ENCODE measurements around the gene KLHL11.

Gene KLHL11

GRCh38 chr17:41871789-41872188 is 6.6 kb upstream of the KLHL11 start:
- no peak overlapping the region for H3K4me3 ChIP-seq (replicated peaks; ENCODE audit: low read depth, low read length)
- no peak for TF ChIP-seq CTCF (IDR thresholded peaks at IDR 0.05; ENCODE audit: low read length, missing control alignments)
- DNase-seq (ENCODE audit: low read depth) = no peak

- no peak for DNase-seq (ENCODE audit: low read depth)
Observed at GRCh38 chr17:41870627-41871026, 5.4 kb upstream of the KLHL11 start.

GRCh38 chr17:41870097-41870496 is 4.9 kb upstream of the KLHL11 start:
- TF ChIP-seq CTCF (IDR thresholded peaks at IDR 0.05; ENCODE audit: low read length, missing control alignments) = no peak
- no peak for DNase-seq (ENCODE audit: low read depth)
- H3K4me3 ChIP-seq (replicated peaks; ENCODE audit: low read depth, low read length) = no peak overlapping the region

More at GRCh38 chr17:41870627-41871026, 5.4 kb upstream of the KLHL11 start:
- no peak overlapping the region for H3K4me3 ChIP-seq (replicated peaks; ENCODE audit: low read depth, low read length)
- no peak for TF ChIP-seq CTCF (IDR thresholded peaks at IDR 0.05; ENCODE audit: low read length, missing control alignments)

GRCh38 chr17:41869426-41869825 is 4.2 kb upstream of the KLHL11 start:
- no peak for TF ChIP-seq CTCF (IDR thresholded peaks at IDR 0.05; ENCODE audit: low read length, missing control alignments)
- DNase-seq (ENCODE audit: low read depth) = no peak
- H3K4me3 ChIP-seq (replicated peaks; ENCODE audit: low read depth, low read length) = no peak overlapping the region

- no peak for DNase-seq (ENCODE audit: low read depth)
- no peak overlapping the region for H3K4me3 ChIP-seq (replicated peaks; ENCODE audit: low read depth, low read length)
- TF ChIP-seq CTCF (IDR thresholded peaks at IDR 0.05; ENCODE audit: low read length, missing control alignments) = no peak
Observed at GRCh38 chr17:41868568-41868967, 3.3 kb upstream of the KLHL11 start.

GRCh38 chr17:41865596-41865893 is 322 bp upstream of the KLHL11 start:
- DNase-seq (ENCODE audit: low read depth) = no peak
- no peak for TF ChIP-seq CTCF (IDR thresholded peaks at IDR 0.05; ENCODE audit: low read length, missing control alignments)
- H3K4me3 ChIP-seq (replicated peaks; ENCODE audit: low read depth, low read length) = peak overlapping the region; percentile 37

- H3K4me3 ChIP-seq (replicated peaks; ENCODE audit: low read depth, low read length) = peak overlapping the region; percentile 91
- no peak for TF ChIP-seq CTCF (IDR thresholded peaks at IDR 0.05; ENCODE audit: low read length, missing control alignments)
- DNase-seq (ENCODE audit: low read depth) = peak; percentile 7
Observed at GRCh38 chr17:41864498-41864835, 756 bp downstream of the KLHL11 start.

Data from fibroblast of pulmonary artery (primary cell).